GM19395 (cell line): ENCODE measurements around the gene TRAK2.
A peak's percentile ranks its signal among the peaks of the same experiment; 100 is the strongest.
"Not testable (repeated sequence)": the region's sequence is repeated elsewhere in the genome, so short reads cannot be mapped to it uniquely, and the experiment has no call there.

Experiments used
- ATAC-seq: cut with Tn5 transposase; IDR thresholded peaks from one replicate; pipeline ENCODE4 v1.9.1; 2021; ENCODE audit warnings: mild to moderate bottlenecking, moderate library complexity; ENCODE audit not compliant: unreplicated experiment

Gene TRAK2

DNA sequence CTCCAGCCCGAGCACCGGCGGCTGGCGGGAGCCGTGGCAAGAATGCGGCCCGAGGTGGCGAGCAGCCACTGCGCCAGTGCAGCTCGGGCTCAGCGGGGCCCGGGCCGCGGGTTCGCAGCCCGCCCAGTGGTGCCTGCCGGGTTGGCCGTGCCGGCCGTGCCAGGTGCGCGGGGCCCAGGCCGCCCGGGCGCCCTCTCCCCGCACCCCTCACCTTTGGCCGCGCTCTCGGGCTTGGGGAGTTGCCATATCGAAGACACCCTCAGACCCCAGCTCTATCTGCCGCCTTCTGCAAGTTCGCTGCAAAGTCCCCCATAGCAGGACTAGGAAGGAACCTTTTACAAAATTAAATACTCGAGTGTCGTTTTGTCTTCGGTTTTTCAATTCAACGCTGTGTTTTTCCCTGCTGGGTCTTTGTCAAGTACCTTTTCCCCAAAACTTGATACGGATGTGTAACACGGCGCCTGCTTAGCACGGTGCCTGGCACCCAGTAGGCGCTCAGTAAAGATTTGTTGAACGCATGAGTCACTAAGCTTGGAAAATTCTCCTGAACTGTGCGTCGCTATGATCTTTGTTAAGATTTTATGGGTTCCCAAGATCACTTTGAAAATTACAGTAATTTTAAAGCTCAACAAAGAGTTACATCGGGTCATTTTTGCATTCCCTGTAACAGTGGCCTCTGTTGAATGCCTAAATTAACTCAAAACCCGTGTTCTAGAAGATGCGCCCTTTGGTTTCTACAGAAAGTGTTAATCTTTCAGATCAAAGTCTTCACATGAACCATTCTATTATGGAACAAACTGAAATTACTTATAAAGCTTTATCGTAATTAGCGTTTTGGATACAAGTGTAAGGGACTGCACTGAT, 1.0 kb upstream of the TRAK2 start:
- ATAC-seq = no peak

DNA sequence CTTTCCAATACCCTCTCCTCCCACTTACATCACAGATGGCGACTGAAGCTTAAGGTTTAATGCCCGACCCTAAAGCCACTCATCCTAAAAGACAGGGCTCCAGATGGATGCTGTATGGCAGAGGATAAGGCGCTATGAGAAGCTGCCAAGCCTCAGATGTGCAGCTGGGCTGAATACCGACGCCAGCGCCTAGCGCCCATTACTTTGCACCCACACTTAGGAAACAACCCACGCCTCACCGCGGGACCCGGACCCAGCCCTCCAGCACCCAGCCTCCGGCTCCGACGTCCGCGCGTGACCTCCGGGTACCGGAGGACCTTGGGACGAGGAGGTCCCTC, 335 bp downstream of the TRAK2 start:
- ATAC-seq = peak; percentile 28

DNA sequence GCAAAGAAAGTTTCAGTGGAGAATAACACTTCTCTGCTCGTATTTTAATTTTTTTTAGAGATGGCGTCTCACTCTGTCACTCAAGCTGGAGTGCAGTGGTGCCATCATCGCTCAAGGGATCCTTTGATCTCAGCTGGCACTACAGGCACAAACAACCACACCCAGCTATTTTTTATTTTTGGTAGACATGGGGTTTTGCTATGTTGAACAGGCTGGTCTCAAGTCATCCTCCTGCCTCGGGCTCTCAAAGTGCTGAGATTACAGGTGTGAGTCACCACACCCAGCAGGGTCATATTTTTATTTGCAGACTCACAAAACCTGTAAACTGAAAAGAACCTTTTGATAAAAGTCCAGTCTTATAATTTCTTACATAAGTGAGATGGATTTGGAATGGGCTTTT, 2.6 kb downstream of the TRAK2 start:
- ATAC-seq = no peak

DNA sequence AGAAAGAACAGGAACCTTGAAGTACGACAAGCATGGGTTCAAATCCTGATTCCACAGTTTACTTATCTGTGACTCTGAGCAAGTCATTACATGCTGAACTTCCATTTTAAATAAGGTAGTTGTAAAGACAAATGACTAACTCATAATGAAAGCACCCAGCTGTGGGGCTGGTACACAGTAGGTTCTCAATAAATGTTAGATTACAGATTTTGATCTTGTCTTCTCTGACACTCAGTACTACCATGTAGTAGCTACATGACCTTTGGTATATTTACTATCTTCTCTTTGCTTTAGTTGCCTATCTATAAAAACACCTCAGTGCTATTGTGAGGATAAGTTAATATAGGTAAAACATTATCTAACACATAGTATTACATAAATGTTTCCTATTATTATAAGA, 3.2 kb downstream of the TRAK2 start:
- no peak for ATAC-seq

DNA sequence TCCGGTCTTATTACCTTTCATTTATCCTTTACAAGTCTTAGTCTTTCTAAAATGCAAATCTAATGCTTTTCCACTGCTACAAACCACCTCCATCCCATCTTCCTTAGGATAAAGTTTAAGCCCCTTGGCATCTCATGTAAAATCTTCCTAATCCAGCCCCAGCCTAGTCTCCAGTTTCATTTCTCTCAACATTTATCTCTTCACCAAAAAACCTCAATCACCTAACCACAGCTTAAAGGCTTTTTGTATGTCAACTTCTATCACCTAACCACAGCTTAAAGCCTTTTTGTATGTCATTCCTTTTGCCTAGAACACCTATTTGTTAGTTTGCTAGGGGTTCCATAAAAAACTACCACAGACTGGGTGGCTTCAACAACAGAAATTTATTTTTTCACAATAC, 4.2 kb downstream of the TRAK2 start:
- no peak for ATAC-seq

DNA sequence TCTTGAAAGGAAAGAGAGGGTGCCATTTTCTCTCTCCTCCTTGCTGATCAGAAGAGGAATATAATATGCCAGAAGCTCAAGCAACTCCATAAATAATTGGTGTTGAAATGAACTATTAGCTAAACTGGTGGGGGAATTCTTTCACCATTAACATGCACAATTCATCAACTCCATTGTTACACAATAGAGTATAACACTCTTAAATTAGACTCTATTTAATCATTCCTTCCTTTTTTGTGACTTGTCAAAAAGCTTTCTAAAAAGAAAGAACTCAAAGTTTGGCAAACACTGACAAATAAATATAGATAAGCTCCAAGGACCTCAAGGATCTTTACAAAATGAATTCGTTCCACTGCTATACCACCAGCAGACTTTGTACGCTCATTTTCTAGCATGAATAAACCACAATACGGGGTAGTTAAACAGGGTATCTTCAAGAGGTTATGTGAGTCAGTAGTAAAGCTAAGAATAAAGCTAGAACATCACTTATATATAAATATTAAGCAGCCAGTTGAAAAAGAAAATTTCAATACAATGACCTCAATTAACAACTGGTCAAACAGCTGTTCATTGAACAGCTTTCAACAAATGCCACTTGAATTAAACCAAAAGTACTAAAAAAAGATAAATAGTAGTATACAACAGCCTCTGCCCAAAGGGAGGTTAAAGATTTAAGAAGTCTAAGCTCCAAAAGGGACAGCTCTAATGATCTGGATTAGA, 6.4 kb downstream of the TRAK2 start:
- no peak for ATAC-seq

DNA sequence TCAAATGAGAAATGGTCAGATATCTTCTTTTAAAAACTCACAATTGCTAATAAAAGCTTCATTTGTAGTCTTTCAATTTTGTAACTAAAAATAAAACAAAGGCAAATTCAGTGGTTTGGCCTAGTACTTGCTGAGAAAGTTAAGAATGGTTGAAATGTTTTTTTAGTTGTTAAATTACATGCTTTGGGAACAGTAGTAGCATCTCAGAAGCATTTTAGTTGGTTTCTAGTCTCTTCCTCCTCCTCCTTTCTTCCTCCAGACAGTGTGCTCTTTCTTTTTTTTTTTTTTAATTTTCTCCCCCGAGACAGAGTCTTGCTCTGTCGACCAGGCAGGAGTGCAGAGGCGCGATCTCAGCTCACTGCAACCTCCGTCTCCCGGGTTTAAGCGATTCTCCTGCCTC, 9.8 kb downstream of the TRAK2 start:
- peak; percentile 63 for ATAC-seq

DNA sequence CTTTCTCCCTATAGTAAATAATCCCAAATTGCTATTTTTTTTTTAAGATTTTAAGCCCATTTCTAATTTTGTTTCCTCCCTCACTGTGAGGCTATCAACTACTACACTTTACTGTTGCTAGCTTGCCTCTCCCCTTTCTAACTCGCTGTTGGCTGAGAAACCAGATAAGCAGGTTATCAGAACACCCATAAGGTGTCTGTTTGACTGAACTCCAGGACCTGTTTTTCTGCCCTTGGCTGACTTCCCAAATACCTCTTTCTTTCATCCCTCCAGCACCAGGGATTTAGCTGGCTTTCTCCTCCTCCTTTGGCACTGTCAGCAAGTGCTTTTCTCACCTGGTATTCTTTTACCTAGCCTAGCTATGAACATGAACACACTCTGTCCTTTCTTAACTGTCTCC, 11.1 kb downstream of the TRAK2 start:
- ATAC-seq = no peak

DNA sequence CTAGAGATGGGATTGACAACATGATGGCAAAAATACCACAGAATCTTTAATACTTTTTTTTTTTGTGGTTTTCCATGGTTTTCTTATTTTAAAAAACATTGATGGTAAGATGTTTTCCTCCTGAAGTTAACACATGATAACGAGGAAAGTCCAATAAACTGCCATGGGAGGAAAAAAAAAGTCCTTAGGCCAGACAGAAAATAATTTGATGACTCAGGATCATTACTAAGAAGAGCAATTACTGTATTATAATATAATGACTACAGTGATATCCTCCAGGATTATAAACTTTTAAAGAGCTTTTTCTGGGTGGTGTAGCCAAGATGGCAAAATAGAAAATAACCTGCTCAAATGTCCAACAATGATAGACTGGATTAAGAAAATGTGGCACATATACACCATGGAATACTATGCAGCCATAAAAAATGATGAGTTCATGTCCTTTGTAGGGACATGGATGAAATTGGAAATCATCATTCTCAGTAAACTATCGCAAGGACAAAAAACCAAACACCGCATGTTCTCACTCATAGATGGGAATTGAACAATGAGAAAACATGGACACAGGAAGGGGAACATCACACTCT, 11.8 kb downstream of the TRAK2 start:
- not testable (repeated sequence) for ATAC-seq

DNA sequence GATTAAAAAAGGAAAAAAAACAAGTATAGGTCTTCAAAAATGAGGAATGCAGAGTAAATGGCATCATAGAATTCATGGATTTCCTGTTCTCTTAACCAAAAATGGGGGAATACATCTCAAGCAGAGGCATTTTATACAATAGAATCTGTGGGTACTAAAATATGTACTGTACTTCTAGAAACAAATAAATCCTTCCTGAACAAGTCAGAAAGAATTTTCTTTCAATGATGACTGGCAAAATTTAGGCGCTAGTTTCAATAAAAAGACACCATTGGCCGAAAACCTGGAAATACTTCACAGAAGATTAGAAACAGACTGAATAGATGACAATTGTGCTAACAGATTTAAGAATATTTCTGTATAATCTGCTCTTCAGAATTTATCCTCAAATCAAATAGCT, 15.1 kb downstream of the TRAK2 start:
- no peak for ATAC-seq

DNA sequence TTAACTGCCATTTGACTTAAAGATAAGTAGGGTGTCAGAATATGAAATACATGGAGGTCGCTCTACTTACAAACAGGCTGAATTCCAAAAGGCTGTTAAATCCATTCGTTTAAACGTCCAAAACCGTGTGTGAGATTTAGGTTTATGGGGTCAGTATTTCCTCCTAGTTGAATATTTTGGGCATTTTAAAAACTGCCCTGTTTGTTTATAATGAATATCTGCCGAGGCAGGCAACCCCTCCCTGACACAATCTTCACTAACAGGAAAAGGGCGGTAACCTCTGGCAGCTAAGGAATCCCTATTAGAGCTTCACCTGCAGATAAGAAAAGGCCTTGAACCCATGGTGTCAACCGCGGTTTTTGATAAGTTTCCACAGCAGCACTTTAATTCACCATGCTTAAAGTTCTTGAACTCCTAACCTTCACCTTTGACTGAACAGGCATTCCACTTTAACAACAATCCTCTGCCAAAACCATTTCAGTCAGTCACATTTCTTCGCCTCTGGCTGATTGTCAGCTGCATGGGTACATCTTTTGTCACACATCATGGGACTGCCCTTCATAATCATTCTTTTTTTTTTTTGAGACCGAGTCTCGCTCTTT, 17.8 kb downstream of the TRAK2 start:
- no peak for ATAC-seq

DNA sequence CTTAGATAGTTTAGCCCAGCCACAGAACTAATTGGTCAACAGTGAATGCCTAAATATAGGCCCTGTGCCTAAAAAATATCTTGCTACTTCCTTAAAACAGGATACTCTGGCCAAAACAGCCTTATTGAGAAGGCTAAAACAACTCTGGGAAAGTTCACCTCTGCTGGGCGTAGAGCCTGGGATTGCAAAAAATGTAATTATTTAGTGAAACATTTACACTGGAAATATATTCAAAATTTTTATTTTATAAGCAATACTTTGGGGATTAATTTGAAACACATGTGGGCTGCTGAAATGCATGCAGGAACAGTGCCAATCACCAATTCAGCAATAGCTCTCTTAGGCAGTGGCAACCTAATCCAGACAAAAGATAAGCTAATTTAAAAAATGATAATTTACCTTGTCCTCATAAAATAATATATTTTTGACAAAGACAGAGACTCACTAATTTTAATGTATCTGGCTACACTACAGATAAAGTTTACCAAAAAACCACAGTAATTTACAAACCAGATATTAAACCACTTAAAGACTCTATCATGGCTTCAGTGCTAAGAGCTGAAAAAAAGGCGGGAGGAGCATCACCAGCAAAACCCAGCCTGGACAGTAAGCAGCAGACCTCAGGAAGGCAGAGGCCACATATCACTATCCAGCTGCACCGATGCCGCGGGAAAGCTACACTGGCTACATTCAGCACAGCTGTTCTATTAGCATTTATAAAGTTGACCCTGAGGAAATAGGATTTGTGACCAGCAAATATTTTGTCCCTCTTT, 18.5 kb downstream of the TRAK2 start:
- ATAC-seq = no peak

DNA sequence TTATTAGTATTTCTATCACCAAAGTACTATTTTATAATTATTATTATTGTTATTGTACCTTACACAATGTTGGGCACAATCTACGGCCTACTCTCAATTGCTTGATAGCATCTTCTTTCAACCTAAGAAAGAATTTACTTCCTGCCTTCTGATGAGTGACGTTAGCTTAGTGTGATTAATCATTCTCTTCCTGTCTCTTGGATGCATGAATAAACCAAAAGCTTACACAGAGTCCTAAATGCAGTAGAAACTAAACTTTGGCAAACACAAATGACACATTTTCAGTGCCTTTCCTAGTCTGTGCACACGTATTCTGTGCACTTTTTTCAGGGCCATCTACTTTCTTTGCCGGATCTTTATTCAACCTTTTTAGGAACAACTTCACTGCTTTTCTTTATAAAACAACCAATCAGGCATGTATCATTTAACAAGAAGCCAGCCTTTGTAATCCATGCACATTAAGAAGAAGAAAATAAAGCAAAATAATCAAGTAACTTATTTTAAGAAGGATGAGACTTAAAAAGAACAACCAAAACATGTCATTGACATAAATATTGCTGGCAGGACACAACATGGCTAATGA, 19.1 kb downstream of the TRAK2 start:
- no peak for ATAC-seq

DNA sequence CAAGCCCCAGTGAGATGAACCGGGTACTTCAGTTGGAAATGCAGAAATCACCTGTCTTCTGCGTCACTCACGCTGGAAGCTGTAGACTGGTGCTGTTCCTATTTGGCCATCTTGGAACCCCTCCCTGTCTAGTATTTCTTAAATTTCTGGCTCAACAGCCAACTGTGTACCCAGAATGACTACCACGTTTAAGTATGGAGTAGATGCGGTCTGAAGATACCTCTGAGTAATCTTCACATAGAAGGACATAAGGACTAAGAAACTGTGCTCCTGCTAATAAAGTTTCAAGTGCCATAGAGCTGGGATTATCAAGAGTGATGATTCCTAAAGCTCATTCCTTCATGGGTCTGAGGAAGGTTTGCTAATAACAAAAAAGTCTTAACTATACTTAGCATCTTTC, 20.4 kb downstream of the TRAK2 start:
- no peak for ATAC-seq

DNA sequence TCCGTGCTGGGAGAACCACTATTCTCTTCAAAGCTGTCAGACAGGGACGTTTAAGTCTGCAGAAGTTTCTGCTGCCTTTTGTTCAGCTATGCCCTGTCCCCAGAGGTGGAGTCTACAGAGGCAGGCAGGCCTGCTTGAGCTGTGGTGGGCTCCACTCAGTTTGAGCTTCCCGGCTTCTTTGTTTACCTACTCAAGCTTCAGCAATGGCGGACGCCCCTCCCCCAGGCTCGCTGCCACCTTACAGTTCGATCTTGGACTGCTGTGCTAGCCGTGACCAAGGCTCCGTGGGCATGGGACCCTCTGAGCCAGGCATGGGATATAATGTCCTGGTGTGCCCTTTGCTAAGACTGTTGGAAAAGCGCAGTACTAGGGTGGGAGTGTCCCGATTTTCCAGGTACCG, 20.9 kb downstream of the TRAK2 start:
- not testable (repeated sequence) for ATAC-seq

DNA sequence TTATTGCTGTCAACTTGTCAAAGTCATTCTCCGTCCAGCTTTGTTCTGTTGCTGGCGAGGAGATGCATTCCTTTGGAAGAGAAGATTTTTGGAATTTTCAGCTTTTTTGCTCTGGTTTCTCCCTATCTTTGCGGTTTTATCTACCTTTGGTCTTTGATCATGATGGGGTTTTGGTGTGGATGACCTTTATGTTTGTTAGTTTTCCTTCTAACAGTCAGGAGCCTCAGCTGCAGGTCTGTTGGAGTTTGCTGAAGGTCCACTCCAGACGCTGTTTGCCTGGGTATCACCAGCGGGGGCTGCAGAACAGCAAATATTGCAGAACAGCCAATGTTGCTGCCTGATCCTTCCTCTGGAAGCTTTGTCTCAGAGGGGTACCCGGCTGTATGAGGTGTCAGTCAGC, 21.4 kb downstream of the TRAK2 start:
- not testable (repeated sequence) for ATAC-seq

DNA sequence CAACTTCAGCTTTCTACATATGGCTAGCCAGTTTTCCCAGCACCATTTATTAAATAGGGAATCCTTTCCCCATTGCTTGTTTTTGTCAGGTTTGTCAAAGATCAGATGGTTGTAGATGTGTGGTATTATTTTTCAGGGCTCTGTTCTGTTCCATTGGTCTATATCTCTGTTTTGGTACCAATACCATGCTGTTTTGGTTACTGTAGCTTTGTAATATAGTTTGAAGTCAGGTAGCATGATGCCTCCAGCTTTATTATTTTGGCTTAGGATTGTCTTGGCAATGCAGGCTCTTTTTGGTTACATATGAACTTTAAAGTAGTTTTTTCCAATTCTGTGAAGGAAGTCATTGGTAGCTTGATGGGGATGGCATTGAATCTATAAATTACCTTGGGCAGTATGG, 22.9 kb downstream of the TRAK2 start:
- ATAC-seq = not testable (repeated sequence)

DNA sequence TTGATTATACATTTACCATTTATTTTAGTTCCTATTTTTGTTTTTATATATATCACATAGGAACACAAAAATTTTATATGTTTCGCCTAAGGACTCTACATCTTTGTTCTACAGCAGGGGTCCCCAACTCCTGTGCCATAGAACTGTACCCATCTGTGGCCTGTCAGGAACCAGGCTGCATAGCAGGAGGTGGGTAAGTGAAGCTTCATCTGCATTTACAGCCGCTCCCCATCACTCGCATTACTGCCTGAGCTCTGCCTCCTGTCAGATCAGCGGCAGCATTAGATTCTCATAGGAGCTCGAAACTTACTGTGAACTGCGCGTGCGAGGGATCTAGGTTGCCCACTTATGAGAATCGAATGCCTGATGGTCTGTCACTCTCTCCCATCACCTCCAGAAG, 25.3 kb downstream of the TRAK2 start:
- ATAC-seq = no peak

DNA sequence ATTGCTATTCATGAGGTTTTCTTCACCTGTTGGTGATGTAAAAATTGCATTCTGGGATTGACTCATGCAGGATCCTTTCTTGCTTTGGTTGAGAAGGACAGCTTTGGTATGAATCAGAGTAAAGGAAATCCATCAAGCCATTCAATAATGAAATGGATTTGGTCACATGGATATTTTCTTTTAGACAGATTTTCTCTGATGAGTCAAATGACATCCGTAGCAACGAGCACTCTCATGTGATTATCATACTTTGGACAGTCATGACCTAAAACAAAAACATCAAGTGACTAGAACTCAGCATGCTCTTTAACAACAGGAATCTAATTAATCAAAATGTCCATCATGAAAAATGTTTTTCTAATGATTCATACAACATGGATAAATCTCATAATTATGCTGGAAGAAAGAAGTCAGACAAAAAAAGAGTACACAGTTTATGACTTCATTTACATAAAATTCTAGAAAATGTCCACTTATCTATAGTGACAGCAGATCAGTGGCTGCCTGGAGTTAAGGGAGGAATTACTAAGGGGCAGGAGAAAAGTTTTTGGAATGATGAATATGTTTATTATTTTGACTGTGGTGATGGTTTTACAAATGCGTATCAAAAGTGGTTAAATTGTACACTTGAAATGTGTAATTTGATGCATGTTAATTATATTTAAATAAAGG, 30.7 kb downstream of the TRAK2 start:
- no peak for ATAC-seq

DNA sequence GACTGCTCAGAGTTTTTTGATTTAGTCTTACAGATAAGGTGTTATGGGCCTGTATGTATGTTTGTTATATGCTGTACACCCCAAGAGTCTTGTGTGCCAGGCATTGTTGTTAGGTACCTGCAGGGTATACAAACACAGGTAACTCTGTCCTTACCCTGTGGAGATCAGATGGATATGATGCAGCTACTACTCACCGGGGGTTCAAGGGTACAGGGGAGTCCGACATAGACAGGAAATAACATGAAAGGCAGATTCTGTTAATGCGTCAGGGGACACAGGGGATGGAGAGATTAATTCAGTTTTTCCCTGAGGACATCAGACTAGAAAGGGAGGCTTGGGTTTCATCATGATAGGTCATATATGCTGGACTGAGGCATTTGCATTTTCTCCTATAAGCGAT, 31.3 kb downstream of the TRAK2 start:
- no peak for ATAC-seq
